NCI-H2171 (cell line): ENCODE results near the gene DPT.

ENCODE experiments used
- DNase-seq: peaks from one replicate; lab custom pipeline; 2025; lab: John Stamatoyannopoulos, UW

The DPT gene

DNA sequence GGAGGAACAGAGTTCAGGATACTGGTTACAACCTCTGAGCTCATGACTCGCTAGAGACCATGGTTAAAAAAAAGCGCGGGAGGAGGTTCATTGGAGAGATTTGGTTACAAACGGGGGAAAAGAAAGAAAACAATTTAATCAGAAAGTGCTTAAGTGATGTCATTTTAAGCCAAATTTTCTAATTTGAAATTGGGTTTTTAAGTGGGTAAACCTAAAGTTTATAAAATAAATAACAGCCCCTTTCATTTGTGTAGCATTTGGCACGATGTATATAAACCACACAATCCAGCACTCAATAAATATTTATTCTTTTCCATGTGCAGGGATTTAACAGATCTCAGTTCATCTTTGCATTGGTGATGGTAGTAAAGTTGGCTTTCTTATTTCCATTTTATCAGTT lies 7.0 kb upstream of the DPT start:
- DNase-seq: no peak

DNA sequence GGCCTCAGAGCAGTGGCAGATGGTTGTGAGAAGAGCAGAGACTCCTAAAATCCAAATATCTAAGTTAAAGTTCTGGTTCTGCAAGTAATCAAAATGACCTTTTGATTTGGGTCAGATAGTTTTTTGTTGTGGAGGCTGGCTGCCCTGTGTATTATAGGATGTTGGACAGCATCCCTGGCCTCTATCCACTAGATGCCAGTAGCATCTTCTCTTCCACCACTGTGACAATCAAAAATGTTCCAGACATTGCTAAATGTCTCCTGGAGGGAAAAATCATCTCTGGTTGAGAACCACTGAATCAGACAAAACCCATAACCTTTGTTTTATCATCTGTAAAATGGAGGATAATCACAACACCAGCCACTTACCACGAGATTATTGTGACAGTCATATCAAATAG lies 5.9 kb upstream of the DPT start:
- DNase-seq: no peak

DNA sequence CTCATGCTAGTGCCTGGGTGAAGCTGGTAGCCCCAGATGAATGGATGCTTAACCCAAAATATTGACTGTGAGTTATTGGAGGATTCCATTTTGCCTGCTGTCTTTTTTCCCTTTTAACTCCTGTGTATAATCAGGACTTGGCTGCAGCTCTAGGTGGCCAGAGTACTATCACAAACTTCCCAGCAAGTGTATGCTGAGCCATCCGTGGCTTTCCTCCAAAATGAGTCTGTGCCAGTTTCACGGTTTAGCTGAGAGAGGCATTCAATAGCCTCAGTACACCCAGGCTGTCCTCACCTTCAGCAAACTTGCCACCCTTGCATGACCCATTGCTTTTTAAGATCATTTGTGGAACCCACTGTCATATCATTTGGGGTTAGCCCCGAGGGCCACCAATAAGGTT lies 5.3 kb upstream of the DPT start:
- DNase-seq: no peak

DNA sequence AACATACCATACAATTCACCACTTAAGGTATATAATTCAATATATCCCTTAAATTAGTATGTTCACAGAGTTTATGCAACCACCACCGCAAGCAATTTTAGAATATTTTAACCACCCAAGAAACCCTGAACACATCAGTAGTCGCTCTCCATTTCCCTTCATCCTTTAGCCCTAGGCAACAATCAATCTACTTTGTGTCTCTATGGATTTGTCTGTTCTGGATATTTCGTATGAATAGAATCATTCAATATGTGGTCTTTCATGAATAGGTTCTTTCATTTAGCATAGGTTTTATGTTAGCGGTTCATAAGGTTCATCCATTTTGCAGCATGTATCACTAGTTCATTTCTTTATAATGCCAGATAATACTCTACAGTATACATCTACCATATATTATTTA lies 4.2 kb upstream of the DPT start:
- no peak for DNase-seq

DNA sequence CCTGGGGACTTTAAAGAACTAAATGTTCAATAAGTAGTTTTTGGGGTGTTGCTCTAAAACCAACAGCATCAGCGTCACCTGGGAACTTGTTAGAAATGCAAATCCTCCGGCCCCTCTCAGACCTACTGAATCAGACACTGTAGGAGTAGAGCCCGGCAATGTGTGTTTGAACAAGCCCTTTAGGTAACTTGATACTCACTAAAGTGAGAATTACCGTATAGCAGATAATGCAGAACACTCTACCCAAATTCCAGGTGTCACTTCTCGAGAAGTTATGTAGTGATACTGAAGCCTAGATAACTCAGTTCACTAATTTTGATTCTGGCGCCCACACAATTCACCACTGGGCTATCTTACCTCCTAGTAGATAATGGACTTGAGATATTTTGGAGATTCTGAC lies 3.7 kb upstream of the DPT start:
- DNase-seq: no peak

DNA sequence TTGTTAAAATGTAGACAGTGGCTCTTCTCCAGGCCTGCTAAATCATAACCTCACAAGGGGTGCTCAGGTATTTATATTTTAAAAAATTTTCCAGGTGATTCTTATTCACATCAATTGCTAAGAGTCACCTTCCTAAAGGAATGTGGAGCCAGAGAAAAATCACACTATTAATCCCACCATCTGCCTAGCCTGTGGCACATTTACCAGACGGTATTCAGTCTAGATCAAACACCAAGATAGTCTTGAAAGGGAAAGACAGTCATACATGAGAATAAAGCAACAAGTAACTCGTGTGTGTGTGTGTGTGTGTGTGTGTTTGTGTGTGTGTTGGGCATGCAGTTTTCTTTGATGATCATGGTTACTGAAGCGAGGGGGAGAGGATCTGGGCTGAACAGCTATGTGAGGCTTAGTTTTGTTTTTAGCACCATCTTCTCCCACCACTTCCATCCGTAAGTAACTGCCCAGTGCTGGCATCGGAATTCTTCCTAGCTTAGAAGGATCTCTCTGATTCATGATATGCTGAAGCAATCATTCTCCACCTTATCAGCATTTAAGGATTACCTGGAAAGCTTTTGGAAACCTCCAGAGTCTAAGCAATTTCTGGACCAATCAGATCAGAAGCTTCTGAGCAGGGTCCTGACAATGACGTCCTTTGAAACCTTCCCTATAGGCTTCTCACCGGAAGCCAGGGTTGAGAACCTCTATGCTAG lies 2.4 kb upstream of the DPT start:
- no peak for DNase-seq

DNA sequence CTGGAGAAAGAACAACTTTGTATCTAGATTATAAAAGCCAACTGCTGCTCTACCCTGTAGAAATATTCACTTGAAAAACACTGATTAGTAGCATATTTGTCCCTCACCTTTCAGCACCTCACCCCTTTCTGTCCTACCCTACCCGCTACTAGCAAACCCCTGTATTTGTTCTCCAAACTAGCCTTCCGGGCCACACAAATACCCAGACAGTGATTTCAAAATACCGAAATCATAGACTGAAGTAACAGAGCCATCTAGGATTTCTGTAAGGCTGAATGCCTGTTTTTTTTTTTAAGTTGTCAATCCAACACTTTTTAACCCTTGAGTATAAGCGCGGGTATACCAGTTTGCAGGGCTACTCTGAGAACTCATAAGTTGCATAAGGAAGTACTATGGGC lies 398 bp upstream of the DPT start:
- no peak for DNase-seq

DNA sequence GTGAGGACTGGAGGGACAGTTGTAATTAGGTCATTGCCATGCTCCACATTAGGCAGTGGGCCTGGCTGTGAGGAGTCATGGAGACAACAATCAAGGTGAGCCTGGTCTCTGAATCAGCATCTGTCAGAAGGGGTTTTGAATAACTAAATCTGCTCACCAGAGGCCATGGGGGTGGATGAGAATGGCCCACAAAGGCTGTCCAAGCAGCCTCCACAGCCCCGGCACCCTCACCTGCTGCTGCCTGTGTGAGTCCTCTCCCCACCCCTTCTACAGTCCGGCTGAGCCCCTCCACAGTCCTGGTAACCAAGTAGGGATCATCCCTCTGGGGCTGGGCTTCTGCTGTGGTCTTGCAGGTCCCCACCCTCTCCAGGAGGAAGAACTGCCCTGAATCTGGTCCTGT lies 2.3 kb downstream of the DPT start:
- no peak for DNase-seq

DNA sequence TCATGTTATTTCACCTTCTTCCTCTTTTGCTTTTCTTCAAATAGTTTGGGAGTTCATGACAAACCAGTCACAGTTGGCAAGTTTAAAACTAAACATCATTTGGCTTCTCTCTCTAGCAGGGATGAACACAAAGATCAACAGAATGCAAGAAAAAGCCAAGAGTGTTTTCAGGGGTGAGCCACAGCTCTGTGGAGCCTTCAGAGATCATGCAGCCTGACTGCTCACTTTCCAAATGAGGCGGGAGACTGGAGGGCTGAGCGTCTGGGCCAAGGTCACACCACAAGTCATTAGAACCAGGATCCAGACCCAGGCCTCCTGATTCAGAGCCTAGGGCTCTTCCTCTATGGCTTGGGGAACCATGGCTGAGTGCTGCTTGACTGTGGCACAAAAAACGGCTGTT lies 2.7 kb downstream of the DPT start:
- no peak for DNase-seq

DNA sequence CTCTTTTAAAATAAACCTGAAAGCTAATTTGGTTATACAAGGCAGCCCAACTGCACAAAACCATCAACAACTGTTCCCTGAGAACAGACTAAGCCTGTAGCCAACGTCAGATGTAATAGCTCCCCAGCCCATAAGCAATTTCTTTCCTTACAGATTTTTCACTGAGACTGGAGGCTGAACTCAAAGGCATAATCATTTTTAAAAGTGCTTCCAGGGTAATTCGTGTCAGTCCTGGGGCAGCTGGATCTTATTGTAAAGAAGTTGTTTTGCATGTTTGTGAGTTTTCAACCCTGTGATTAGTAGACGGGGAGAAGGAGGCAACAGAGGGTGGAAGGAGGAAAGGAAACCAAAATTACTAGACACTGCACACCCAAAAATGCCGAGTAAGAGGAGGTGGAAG lies 3.2 kb downstream of the DPT start:
- no peak for DNase-seq

DNA sequence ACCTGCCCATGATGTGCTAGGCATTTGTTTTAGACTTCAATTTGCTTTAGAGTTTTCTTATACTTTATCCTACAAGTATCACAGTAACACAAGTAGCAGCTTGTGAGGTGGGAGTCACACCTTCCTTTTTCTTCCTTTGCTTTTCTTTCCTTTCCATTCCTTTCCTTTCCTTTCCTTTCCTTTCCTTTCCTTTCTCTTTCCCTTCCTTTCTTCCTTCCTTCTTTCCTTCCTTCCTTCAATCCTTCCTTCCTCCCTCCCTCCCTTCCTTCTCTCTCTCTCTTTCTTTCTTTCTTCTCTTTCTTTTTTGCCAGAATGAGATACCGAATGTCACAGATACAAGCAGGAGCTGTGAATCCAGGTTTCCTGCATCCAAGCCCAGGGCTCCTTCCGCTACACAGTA lies 3.9 kb downstream of the DPT start:
- DNase-seq: no peak

DNA sequence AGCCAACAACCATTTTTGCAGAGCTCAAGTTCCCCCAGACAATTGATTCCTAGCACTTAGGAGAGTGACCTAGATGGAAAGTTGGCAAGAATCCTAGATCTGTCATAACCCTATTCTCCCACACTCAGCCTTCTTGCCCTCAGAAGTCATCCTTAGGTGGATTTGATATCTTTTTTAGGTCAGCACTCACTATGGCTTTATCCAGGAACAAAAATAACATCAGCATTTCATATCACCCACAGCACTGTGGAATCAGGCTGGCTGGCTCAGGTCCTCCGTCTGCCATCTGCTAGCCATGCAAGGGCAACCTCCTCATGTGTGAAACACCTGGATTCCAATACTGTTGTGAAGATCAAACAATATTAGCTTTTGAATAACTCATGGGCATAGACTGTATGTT lies 6.0 kb downstream of the DPT start:
- DNase-seq: no peak

DNA sequence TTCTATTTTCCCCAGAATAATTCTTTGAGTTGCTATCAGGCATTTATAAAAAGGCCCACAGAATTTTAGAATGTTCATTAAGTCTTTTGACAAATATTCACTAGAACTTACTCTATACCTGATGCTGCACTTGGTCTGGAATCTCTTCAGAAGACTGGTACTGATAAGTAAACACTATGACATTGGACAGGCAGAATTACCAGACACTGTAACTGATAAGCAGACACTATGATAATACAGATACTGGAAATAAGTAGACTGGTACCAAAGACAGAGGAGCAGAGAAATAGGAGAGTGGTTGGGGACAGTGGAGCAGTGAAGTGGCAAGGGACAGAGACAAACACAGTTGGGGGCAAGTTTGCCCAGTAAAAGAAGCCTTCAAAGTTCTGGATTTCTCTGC lies 8.2 kb downstream of the DPT start:
- DNase-seq: no peak

DNA sequence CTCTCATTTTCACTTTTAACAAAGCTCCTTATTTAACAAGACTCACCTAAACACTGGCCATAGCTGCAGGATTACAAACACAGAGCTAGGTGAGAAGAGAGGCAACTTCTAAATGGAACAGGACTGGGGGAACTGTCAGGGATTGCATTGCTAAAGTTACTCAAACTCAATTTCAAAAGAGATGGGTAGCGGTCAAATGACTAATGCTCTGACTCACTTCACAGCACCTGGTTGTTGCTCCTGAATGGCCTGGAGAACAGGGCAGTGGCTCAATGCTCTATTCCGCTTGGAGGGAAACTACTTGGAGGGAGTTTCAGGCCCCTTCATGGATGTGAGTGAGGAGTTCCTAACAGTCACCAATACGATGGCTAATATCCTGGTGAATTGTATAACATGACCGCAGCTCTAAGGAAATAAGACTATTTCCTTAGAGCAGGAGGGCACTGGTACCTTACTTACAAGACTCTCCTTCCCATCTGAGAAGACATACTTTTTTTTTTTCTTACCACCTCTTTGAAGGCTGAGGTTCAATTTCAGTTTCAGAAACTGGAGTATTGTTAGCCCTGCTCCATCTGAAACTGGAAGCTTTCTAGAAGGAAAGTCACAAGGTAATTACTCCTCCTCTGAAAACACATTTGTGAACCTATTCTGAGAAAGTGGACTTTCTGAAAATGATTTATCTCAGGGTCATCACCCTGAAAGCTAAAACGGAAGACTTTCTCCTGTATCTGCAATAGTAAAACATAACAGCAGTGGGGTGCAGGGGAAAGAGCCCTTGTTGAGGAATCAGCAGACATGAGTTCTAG lies 9.5 kb downstream of the DPT start:
- DNase-seq: no peak

DNA sequence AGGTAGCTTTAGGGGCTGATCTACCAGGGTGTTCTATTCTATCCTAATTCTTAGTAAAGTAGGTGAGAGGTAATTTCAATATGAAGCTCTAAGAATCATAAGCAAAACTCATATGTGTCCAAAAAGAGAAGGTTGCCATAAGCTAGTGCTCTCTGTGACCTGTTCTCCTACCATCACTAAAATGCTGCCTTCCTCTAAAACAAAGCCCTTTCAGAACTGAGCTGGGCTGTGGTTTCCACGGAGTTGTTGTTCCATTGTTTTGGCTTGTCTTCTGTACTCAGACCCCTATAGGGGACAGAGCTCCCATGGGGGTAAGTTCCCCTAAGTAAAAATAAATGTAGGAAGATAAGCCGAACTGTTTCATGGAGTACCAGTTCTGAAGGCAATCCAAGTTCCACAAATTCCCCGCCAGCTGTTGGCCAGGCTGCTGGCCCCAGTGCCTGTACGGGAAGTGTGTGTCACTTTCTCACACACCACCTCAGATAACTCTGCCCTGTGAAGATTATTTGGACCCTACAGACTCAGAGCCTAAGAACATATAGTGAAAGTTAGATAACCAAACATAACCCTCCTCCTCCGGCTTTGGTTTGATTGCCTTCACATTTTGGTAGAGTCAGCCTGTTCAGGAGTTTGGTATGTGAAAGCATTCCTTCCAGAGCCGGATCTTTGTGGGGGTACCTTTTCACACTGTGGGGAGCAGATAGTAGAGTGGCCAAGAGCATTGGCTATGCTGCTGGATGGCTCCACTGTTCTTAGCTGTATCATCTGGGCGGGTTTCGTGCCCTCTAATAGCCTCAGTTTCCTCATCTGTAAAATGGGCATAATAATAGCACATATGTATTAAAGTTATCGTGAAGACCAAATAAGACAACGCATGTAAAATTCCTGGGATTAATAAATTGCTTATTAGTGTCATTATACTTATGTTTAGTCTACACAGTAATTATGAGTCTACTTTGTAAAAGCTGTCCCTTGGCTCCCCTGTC lies 10.8 kb downstream of the DPT start:
- DNase-seq: no peak

DNA sequence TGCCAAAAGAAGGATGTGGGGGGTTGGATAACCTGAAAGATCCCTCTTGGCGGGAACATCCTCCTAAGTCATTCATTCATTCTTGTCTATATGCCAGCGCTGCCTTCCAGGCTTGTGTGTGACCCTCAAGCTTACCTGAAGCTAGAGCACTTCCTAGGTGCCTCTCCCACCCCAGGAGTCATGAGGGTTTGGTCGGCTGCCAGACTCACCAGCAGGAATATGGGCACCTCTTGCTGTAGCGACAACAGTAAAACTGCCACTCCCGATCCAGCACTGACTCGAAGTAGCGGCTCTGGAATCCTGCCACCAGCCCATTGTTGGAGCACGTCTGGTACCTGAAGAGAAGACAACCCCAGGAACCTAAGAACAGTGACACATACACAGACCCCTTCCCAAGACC lies 15.0 kb downstream of the DPT start:
- no peak for DNase-seq

DNA sequence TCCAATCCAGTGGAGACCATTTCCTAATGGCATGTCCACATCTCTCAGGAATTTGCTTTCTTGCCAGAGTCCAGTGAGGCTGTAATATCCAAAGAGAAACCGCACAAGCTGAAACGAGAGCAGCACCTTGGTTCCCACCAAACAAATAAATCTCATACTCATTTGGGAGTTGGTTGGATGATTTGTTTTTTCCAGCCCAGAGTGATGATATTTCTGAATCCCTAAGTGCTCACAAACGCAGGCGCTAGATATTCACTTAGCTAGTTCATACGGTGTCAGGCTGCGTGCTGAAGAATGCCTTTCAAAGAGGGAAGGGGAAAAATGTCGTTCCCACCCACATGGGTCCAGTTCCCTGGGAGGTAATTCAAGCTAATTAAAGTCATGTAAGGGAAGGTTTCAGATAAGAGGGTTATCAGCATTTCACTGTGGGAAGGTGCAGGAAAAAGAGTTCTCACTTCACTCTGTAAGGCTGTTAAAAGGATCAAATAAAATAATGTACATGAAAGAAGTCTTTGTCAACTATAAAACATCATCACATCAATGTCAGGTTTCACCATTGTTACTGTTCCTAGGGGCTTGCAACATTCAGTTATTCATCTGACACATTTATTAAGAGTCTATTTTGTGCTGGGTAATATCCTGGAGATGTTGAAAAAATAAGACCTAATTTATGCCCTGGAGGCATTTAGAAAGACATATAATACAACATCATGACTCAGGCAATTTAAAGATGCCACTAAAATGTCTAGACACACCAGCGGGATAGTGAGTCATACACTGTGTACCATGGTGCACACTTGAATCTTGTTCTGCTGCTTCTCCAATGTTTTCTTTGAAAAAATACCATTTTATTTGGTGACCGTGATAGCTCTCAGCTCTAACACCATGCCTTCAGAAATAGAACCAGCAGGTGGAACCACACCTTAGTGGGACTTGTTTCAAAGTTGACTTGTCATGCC lies 19.3 kb downstream of the DPT start:
- no peak for DNase-seq

DNA sequence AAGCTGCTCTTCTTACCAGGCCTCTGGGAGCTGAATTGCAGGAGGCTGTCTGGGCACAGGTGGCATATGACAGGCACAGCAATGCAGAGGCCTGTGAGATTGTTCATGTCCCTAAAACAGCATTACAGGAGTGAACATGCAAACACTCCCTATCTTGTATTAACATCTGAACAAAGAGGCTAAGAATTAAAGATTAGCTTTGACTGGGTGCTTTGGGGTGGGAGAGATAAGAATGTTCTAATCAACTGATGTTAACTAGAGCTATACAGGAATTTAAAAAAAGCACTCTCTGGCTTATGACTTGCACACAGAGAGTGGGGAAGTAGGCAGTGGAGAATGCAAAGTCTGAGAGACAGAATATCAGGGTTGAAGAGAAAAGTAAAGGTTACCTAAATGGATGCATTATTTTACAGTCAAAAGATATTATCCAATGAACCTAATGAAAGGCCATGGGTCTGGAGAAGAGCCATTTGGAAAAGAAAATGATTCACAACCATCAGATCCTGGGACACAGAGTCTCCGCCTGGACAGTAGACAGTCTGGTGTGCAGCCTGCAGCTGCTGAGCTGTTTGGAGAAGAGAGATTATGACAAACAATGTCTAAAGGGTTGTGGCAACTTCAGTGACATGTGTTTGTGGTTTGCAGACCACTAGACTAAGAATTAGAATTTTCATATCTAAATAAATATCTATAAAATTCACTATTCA lies 20.2 kb downstream of the DPT start:
- DNase-seq: no peak

DNA sequence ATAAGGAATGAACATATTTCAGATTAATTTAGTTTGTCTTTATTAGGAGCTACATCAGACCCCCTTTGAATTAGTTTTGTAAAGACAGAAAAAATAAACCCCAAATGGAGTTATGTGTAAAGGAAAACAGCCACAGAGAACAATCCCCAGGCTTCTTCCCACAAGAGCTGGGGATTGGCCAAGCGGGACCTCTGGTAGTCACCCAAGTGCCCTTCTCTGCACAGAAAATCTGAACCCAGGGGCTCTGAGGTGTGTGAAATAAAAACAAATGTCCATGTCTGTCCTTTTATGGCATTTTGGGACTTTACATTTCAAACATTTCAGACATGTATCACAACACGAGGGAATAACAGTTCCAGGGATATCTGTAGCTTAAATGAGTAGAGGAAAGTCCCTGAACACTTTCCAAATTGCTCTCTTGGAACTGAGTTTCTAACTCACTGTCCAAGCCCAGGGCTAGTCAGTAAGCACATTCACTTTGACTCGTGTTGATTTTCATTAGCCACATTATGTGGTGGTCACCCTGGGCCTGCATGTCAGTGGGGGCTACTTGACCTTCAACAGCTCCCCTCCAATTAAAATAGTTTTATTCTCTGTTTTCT lies 22.5 kb downstream of the DPT start:
- no peak for DNase-seq

DNA sequence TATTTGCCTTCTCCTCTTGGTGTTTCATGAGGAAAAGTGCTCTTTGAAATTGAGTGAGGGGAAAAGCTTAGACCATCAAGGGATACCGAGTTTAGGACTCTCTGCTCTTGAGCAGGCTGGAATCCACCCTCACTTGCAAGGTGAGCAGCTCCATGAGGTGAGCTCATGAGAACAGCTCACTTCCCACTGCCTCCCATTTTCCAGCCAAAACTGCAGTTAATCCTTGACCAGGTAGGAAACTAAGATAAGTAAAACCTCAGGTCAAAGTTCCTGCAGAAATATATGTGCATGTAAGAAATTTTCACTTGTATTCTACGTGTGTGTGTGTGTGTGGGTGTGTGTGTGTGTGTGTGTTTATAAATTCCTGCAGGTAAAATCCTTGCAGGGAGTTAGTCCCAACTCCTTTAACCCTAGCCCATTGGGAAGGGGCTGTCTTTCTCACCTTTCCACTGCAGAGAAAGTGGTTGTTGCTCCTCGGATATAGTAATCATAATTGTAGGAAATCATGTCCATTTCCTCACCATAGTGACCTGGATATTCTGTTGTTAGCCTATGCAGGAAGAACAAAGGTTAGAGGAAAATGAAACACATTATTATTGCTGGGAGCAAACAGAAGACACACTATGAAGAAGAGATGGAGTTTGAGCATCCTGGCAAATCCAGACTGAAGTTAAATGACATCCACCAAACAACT lies 28.3 kb downstream of the DPT start:
- DNase-seq: no peak
